ENCODE results near the gene UBN1.

Gene UBN1

DNA sequence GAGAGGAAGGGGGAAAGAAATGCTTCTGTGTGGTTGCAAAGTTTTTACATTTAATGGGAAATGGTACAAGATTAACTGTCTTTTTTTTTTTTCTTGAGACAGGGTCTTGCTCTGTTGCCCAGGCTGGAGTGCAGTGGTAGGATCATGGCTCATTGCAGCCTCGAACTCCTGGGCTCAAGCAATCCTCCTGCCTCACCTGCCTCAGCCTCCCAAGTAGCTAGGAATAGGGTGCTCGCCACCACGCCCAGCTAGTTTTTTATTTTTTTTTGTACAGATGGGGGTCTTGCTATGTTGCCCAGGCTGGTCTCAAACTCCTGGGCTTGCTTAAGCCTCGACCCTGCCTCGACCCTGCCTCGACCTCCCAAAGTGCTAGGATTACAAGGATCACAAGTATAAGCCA lies 41.0 kb upstream of the UBN1 start:
- TF ChIP-seq, protein P1, sequence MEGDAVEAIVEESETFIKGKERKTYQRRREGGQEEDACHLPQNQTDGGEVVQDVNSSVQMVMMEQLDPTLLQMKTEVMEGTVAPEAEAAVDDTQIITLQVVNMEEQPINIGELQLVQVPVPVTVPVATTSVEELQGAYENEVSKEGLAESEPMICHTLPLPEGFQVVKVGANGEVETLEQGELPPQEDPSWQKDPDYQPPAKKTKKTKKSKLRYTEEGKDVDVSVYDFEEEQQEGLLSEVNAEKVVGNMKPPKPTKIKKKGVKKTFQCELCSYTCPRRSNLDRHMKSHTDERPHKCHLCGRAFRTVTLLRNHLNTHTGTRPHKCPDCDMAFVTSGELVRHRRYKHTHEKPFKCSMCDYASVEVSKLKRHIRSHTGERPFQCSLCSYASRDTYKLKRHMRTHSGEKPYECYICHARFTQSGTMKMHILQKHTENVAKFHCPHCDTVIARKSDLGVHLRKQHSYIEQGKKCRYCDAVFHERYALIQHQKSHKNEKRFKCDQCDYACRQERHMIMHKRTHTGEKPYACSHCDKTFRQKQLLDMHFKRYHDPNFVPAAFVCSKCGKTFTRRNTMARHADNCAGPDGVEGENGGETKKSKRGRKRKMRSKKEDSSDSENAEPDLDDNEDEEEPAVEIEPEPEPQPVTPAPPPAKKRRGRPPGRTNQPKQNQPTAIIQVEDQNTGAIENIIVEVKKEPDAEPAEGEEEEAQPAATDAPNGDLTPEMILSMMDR (IDR thresholded peaks at IDR 0.05; ENCODE audit: low read depth, low read length): no peak
- H3K4me3 ChIP-seq (ENCODE audit: low read depth, low read length): no peak overlapping the region

DNA sequence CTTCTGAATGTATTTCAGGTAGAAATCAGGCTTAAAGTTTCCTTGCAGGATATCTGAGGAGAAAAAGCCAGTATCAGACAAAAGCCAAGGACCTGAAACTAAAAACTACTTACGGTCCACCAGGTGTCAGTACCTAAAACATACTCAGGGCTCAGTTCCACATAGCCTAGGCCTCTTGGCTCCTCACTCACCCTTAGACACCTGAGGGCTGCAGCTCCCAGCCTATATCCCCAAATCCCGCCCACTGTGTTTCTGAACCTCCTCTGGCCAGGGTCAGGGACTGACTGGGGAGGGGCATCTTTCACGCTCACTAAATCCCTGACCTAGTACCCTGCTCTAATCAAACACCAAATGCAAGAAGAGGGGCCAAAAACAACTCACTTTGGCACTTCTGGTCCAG lies 36.0 kb upstream of the UBN1 start:
- TF ChIP-seq, protein P1 (IDR thresholded peaks at IDR 0.05; ENCODE audit: low read depth, low read length): no peak

DNA sequence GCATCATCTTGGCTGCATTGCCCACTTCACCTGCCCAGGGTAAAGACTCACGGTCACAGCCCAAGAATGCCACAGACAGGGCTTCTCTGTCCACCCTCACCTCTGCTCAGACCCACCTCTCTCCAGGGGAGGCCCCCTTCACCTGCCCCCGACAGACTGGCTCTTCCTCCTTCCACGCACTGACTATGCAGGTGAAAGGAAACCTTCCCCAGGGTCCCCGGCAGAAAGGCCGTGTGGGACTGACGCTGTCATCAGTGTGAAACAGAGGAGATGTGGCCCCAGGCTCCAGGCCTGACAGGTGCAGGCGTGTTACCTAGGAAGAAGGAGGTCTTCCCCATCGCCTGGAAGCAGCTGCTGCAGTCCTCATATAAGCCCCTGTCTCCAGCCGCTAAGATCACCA lies 35.5 kb upstream of the UBN1 start:
- TF ChIP-seq, protein P1 (IDR thresholded peaks at IDR 0.05; ENCODE audit: low read depth, low read length): no peak
- no peak overlapping the region for H3K4me3 ChIP-seq (ENCODE audit: low read depth, low read length)

More for the DNA sequence above, 36.0 kb upstream of the UBN1 start:
- no peak overlapping the region for H3K4me3 ChIP-seq (ENCODE audit: low read depth, low read length)

DNA sequence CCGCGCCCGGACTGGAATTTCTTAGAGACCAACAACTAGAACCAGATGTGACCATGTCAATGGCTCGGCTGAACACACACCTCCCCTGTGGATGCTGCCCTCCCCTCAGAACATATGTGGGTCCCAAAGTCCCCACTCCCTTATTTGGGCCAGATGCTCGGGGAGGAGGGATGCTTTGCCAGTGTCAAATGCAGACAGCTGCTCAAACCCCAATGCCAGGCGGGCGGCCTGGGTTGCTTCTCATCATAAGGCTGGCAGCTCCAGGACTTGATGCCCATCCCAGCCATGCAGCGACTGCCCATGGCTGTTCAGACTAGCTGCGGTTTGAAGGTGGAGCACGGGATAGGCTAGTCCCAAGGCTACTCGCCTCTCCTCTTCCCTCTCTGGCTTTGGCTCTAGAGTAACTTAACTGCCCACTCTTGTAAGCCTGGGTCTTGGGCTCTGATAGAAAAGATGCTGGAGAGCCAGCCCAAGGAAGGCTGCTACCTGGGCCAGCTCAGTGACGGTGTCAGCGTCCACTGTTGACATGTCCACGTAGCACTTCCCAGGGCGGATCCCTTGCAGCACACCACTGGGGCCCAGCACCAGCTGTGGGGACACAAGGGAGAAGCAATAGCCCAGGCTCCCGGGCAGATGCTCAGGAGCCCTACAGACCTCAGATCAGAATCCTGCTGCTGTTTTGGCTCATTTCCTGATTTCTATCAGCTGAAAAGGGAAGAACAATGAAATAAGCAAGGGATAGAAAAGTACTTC lies 33.9 kb upstream of the UBN1 start:
- H3K4me3 ChIP-seq (ENCODE audit: low read depth, low read length): no peak overlapping the region
- TF ChIP-seq, protein P1 (IDR thresholded peaks at IDR 0.05; ENCODE audit: low read depth, low read length): no peak

DNA sequence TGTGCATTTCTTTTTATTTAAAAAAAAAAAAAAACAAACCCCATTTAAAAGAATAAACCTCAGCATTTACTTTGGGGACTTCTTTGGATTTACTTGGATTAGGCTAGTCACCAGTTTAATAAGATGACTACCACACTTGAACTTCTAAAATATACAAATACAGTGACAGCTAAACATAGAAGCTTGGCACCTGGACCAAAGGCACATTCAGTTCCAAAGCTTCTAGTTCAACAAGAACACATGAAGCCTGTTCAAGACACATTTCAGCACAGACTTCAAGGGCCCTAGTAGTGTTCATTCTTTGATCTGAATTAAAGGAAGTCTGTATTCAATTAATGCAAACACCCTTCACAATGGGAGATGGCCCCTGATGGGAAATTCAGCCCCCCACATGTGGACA lies 33.2 kb upstream of the UBN1 start:
- H3K4me3 ChIP-seq (ENCODE audit: low read depth, low read length): no peak overlapping the region
- TF ChIP-seq, protein P1 (IDR thresholded peaks at IDR 0.05; ENCODE audit: low read depth, low read length): no peak

DNA sequence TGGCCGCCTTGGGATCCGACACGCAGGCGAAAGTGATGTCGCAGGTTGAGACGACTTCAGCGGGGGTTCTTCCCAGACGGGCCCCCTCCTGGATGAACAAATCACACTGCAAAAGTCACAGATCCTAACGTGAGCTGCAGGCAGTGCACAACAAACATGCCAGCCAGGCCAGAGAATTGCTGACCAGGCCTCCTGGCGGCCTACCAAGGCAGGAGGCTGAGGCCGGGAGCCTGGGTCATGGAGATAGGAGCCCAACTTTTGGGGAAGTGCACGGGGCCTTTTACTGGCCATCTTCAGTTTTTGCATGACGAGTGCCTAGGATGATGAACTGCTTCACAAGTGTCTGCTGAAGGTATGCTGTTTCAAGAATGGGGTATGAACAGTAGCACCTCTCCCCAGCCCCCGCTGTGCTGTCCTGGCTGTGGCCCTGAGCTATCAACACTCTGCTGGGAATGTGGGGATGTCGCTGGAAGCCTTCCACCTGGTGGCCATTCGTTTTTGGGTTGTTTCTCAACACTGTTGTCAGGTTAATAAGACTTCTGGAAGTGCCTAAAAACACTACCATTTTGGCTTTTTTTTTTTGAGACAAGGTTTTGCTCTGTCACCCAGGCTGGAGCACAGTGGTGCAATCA lies 32.6 kb upstream of the UBN1 start:
- no peak overlapping the region for H3K4me3 ChIP-seq (ENCODE audit: low read depth, low read length)
- TF ChIP-seq, protein P1 (IDR thresholded peaks at IDR 0.05; ENCODE audit: low read depth, low read length): no peak

DNA sequence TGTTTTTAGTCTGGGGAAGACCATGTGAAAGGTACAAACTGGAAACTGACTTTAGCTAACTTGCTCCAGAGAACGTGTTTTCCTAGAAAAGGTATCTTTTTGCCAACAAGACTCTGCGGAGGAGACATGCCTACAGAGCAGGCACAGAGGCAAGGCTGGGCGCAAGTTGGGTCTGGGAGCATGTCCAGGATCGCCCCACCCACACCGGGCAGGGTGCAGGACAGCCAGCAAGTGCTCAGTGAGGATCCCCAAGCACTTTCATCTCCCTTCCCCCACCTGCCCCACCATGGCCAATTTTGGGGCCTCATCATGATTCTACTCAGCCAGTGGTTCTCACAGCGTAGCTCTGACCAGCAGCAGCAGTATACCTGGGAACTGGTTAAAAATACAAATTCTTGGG lies 26.6 kb upstream of the UBN1 start:
- TF ChIP-seq, protein P1 (IDR thresholded peaks at IDR 0.05; ENCODE audit: low read depth, low read length): no peak
- no peak overlapping the region for H3K4me3 ChIP-seq (ENCODE audit: low read depth, low read length)

All from WI38 (cell line).